Endothelial cell of umbilical vein (primary cell): Measurements from ENCODE around the gene OLIG3.

Experiments
- CTCF ChIP-seq, 2 donors: IDR thresholded peaks; 1 replicate in 1 of 2; 2 replicates in 1 of 2; pipeline ENCODE4 v1.5.1; 2011; ENCODE audit warnings: low read length in 2 of 2, mild to moderate bottlenecking in 2 of 2, moderate library complexity in 2 of 2, control low read depth in 1 of 2, inconsistent platforms in 1 of 2, low read depth in 1 of 2; ENCODE audit not compliant: insufficient read depth in 1 of 2; ENCODE audit errors: extremely low read depth in 1 of 2
- EZH2 ChIP-seq: IDR thresholded peaks from 2 replicates; pipeline ENCODE4 v1.6.1; 2012; ENCODE audit warnings: borderline replicate concordance, low read depth, mild to moderate bottlenecking, moderate library complexity, low read length, inconsistent platforms; ENCODE audit not compliant: severe bottlenecking
- FOS ChIP-seq: IDR thresholded peaks from 2 replicates; pipeline ENCODE4 v1.6.1; 2011; ENCODE audit warnings: mild to moderate bottlenecking, low read length, moderate library complexity, borderline replicate concordance; ENCODE audit not compliant: insufficient read depth
- GATA2 ChIP-seq: IDR thresholded peaks from 2 replicates; pipeline ENCODE4 v1.7.0; 2011; ENCODE audit warnings: low read depth, mild to moderate bottlenecking, moderate library complexity, mixed read lengths, low read length; ENCODE audit not compliant: insufficient read length, insufficient read depth
- JUN ChIP-seq: IDR thresholded peaks from 2 replicates; pipeline ENCODE4 v1.6.1; 2011; ENCODE audit warnings: borderline replicate concordance, low read depth; ENCODE audit not compliant: insufficient read length, insufficient read depth
- POLR2A ChIP-seq: IDR thresholded peaks from 2 replicates; pipeline ENCODE4 v1.6.1; 2012; ENCODE audit warnings: low read depth, mild to moderate bottlenecking, control low read depth, low read length
- POLR2AphosphoS5 ChIP-seq: IDR thresholded peaks from 2 replicates; pipeline ENCODE4 v1.6.1; 2012; ENCODE audit warnings: low read depth, mild to moderate bottlenecking, control low read depth, low read length, moderate library complexity; ENCODE audit not compliant: insufficient read depth
- TF ChIP-seq, protein P1 (sequence below): IDR thresholded peaks from 2 replicates; pipeline ENCODE4 v1.6.1; 2011; ENCODE audit not compliant: insufficient read depth, insufficient read length

GRCh38 chr6:137492289-137493217, 1.6 kb downstream of the OLIG3 start:
- TF ChIP-seq CTCF (IDR thresholded peaks at IDR 0.05; ENCODE audit: extremely low read depth in 1 of 2, insufficient read depth in 1 of 2, low read depth in 1 of 2, low read length in 2 of 2) = no peak
- no peak for TF ChIP-seq POLR2A
- TF ChIP-seq, protein P1, sequence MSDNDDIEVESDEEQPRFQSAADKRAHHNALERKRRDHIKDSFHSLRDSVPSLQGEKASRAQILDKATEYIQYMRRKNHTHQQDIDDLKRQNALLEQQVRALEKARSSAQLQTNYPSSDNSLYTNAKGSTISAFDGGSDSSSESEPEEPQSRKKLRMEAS = no peak
- TF ChIP-seq EZH2 = no peak
- no peak for TF ChIP-seq POLR2AphosphoS5
- TF ChIP-seq GATA2 = no peak
- TF ChIP-seq FOS = no peak
- TF ChIP-seq JUN = no peak
